ENCODE data around the gene MYOC.
"Not testable (repeated sequence)": the region's sequence is repeated elsewhere in the genome, so short reads cannot be mapped to it uniquely, and the experiment has no call there.

Gene MYOC

GRCh38 chr1:171646249-171646560, 6.3 kb downstream of the MYOC start:
- no peak for DNase-seq

GRCh38 chr1:171645553-171646248, 6.8 kb downstream of the MYOC start:
- DNase-seq: no peak

GRCh38 chr1:171644805-171645483, 7.5 kb downstream of the MYOC start:
- DNase-seq: peak; percentile 55

- DNase-seq: no peak
These were observed 9.3 kb downstream of the MYOC start for GRCh38 chr1:171643156-171643555.

GRCh38 chr1:171642197-171642596, 10.3 kb downstream of the MYOC start:
- DNase-seq: no peak

- no peak for DNase-seq
These were observed 11.2 kb downstream of the MYOC start for GRCh38 chr1:171641076-171641864.

GRCh38 chr1:171640225-171640624, 12.3 kb downstream of the MYOC start:
- no peak for DNase-seq

GRCh38 chr1:171637928-171638576, 14.4 kb downstream of the MYOC start:
- no peak for DNase-seq

GRCh38 chr1:171636141-171636540, 16.3 kb downstream of the MYOC start:
- no peak for DNase-seq

GRCh38 chr1:171635661-171636060, 16.8 kb downstream of the MYOC start:
- no peak for DNase-seq

- DNase-seq: no peak
These were observed 24.3 kb downstream of the MYOC start for GRCh38 chr1:171628225-171628624.

GRCh38 chr1:171627020-171627419, 25.5 kb downstream of the MYOC start:
- no peak for DNase-seq

GRCh38 chr1:171625225-171625624, 27.3 kb downstream of the MYOC start:
- DNase-seq: no peak

- no peak for DNase-seq
These were observed 28.7 kb downstream of the MYOC start for GRCh38 chr1:171623651-171624331.

GRCh38 chr1:171622152-171622462, 30.4 kb downstream of the MYOC start, which contains the start of gene MYOCOS:
TSS of gene MYOCOS (plus strand) at chr1:171622243. CDS start at chr1:171623884, 1,641 bp downstream.
- no peak for DNase-seq

GRCh38 chr1:171616586-171616985, 35.9 kb downstream of the MYOC start:
- DNase-seq: no peak

GRCh38 chr1:171615122-171615906, 37.2 kb downstream of the MYOC start:
- not testable (repeated sequence) for DNase-seq

- no peak for DNase-seq
These were observed 39.2 kb downstream of the MYOC start for GRCh38 chr1:171613282-171613681.

- no peak for DNase-seq
These were observed 41.2 kb downstream of the MYOC start for GRCh38 chr1:171611306-171611705.

- no peak for DNase-seq
These were observed 42.1 kb downstream of the MYOC start for GRCh38 chr1:171610385-171610784.

GRCh38 chr1:171606402-171606941, 46.0 kb downstream of the MYOC start:
- DNase-seq: no peak

- DNase-seq: not testable (repeated sequence)
These were observed 49.4 kb downstream of the MYOC start for GRCh38 chr1:171603042-171603441.

Measured in activated T-cell treated with anti-CD3 and anti-CD28 coated beads, Interleukin-2, amount 50 U/mL, for 1 hour (primary cell).